Left colon (tissue), 2 donors: ENCODE measurements around the gene SS18L1. TPM values are rescaled to one million over a fixed set of nuclear protein-coding genes. Genes with fewer than 3 reads are reported as not detected.
"Not testable (repeated sequence)": the region's sequence is repeated elsewhere in the genome, so short reads cannot be mapped to it uniquely, and the experiment has no call there.

ENCODE experiments used
- ATAC-seq: fragments of 200-7000 bp; cut with Tn5 transposase; one replicate; pipeline ENCODE4 v1.9.1; 2020; ENCODE audit warnings: mild to moderate bottlenecking, moderate library complexity
- DNase-seq, 2 donors: peaks; one replicate each; pipeline ENCODE4 v3.0.0-alpha.2; 2020
- intact Hi-C, 2 donors: fragments of 100-400 bp; cut with DNase I in 1 of 2; cut with micrococcal nuclease in 1 of 2; formaldehyde crosslinking; loops; one replicate each; pipeline versions ENCODE4 v1.11.2 to v1.14.0; 2022; cut with DNase I, micrococcal nuclease
- long read RNA-seq: library from polyadenylated mRNA; unstranded; transcript quantifications from one replicate; pipeline ENCODE4 v2.0.0, GENCODE V29; 2021
- total RNA-seq, 2 donors: library from RNA; stranded (reverse); fragmentation: NEBNext Ultra II Directional; extraction: Animal tissue kit (Norgen Biotek cat#: 25700); gene quantifications; one replicate each; pipeline ENCODE4 v1.2.1, GENCODE V29; 2021
- donor health status: DM: no; HTN: no; CAD: no.
- donor health status: DM: yes; HTN: yes; CAD: no.

SS18L1 gene, protein sequence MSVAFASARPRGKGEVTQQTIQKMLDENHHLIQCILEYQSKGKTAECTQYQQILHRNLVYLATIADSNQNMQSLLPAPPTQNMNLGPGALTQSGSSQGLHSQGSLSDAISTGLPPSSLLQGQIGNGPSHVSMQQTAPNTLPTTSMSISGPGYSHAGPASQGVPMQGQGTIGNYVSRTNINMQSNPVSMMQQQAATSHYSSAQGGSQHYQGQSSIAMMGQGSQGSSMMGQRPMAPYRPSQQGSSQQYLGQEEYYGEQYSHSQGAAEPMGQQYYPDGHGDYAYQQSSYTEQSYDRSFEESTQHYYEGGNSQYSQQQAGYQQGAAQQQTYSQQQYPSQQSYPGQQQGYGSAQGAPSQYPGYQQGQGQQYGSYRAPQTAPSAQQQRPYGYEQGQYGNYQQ
- total RNA-seq, result 10 to 100 TPM; 11.3 to 17.2 TPM
- long read RNA-seq, partial matches to known transcripts, result 0 of 7 reads
- long read RNA-seq, other reads (novel, unspliced or antisense), result 7 of 7 reads

DNA sequence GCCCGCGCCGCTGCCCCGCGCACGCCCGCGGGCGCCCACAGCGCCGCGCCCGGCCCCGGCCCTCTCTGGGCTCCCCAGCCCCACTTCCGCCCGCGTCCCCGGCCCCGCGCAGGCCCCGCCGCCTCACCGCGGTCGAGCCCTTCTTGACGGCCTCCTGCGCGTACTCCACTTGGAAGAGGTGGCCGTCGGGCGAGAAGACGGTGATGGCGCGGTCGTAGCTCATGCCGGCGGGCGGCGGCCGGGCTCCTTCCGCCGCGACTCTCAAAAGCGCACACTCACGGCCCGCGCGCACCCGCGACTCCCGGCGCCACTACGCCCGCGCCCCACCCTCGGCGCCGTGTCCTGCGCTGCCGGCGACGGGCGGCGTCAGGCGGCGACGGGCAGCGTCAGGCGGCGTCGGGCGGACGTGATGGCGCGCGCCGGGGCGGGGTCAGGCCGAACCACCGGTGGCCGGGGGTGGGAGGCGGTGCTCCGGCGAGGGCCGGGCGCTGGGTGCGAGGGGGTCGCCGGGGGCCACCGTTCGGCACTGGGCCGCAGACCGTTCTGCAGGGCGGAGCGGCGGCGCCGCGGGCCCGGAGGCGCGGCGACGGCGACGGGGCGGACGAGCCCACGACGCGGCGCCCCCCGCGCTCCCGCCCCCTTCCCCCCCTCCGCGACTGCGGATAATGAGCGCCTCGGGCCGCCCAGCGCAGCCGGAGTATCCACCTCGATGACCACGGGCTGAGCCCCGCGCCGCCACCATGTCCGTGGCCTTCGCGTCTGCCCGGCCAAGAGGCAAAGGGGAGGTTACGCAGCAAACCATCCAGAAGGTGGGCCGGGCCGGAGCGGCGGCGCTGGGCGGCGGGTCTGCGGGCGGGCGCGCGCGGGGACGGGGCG lies at the start of gene SS18L1, which contains the start of gene PSMA7:
TSS of gene SS18L1 (plus strand) at position 689 of the 876 bp plus-strand sequence. CDS start at position 741, 52 bp downstream.
TSS of gene PSMA7 (minus strand) at position 314 of the 876 bp plus-strand sequence. CDS start at position 223, 91 bp downstream.
- DNase-seq (peak; percentile 74 to 90), ATAC-seq (peak; percentile 88)
- intact Hi-C loops, result loop anchor here in 1 of 2 donors (5.0 kb wide), 1 partner anchor 81 kb away; no protein-coding TSS in a partner anchor

DNA sequence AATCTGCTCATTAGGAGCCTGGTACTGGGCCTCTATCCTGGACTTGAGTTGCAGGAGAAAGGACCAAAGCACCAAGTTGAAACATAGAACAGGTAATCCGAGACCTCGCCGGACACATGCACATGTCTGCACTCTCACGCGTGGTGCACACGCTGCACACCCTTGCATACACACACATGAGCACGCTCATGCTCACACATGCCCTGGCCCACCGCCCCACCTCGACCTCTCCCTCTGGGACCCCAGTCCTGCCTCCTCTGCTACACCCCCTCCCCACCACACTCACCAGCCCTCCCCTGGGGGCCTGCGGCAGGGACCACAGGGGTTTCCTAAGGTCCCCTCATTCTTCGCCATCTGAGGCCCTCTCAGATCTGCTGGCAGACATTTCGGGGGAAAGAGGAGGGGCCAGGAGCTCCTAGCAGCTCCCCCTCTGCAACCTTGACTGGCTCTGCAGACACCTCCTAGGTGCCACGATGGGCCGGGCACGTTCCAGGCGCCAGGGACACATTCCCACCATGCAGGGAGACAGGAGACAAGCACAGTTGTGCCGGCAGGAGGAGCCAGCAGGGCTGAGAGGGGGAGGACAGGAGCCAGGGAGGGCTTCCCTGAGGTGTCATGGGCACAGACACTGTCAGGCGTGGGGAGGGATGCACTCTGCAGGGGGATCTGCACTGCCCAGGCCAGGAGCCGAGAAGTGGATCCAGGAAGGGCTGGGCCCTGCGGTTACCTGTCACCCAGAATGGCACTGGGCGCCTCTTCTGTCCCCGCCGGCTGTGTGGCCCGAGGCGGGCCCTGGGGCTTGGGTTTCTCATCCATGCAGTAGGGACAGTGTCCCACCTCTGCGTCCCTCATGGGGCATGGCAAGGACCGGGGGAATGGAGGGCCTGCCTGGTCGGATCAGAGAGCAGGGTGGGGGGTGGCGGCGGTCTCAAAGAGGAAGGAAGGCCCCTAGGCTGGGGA lies 46.9 kb upstream of the SS18L1 start:
- no peak for DNase-seq
- no peak for ATAC-seq
- intact Hi-C loops, result no loop called here

DNA sequence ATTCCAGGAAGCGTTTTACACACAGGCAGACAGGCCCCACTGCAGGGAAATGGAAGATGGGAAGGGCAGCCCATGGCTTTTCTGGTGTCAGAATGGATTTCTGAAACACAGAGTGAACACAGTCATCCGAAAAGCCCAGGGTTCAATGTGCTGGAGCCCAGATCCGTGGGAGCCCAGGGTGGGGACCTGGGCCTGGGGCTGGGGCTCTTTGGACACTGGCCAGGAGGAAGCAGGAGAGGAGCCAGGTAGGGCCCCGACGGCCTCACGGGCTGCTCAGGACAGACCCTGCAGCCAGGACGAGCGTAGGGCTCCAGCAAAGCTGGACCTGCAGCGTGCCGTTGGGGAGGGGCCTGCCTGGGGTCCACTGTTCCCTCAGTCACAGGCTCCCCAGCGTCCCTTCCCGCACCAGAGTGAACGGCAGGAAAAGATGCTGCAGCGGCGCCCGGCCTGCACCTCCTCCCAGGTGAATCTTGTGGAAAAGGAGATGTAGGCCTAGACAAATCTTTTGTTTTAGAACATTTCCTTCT lies 45.6 kb upstream of the SS18L1 start:
- ATAC-seq (no peak), DNase-seq (no peak)
- intact Hi-C loops, result no loop called here

DNA sequence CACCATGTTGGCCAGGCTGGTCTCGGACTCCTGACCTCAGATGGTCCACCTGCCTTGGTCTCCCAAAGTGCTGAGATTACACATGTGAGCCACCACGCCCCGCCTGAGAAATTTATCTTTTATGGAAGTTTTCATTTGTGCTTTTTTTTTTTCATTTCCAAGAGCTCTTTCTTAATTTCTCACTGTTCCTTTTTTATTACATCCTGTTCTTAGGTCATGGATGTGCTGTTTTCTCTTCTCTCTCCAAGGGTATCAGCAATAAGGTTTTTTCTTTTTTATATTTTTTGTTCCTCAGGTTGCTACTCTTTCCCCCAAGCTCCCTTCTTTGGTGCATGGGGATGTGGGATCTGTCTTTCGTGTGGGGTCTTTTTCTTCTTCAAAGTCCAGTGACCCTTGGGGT lies 42.5 kb upstream of the SS18L1 start:
- no peak for ATAC-seq
- intact Hi-C loops, result no loop called here
- no peak for DNase-seq

DNA sequence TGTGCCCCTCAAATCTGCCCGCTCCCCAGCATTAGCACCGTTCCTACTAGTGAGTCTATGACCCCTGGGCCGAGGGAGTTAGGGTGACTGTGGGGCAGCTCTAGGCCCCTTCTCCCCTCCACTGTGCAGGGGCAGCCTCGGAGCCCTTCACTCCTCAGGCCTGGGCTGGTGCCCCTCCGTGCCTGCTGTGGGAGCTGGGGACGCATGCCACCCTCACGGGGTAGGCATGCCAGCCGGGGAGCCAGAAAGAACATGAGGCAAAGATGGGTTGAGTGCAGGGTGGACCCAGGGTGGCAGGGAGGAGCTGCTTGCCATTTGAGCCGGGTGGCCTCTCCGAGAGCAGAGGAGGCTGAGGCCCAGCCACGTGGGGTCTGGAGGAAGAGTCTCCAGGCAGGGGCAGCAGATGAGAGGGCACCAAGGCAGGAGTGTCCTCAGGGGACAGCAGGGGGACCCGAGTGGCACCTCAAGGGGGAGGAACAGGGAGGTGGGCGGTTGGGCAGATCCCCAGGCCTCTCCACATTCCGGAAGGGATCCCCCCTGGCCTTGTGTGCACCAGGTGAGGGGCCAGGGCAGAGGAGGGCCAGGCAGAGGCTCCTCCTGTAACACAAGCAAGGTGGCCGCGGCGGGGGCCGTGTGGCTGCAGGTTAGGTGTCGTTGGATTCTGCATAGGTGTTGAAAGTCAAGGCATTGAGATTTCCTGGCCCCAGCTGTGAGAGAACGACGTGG lies 39.9 kb upstream of the SS18L1 start:
- no peak for DNase-seq
- ATAC-seq, result no peak
- intact Hi-C loops, result no loop called here

DNA sequence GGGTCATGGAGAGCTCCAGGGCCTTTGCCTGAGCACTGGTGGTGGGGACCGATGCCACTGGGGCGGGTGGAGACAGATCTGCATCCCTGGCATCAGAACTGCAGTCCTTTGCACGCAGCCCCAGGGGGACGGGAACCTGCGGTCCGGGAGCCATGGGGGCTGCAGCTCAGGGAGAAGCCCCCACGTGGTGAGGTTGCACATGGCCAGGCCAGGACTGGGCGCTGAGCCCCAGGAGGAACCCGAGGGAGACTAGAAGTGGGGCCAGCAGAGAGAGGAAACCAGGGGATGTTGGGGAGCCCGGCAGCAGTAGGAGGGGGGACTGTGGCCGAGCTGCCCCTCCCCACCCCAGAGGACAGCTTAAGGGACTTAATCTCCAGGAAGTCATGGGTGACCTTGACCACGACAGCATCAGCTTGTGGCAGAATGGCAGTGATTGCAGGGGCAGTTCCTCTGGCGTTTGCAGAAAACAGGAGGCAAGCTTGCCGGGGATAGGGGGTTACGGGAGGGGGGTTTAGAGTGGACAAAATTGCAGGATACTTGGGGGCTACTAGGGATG lies 39.3 kb upstream of the SS18L1 start:
- no peak for DNase-seq
- intact Hi-C loops, result no loop called here
- peak; percentile 17 for ATAC-seq

DNA sequence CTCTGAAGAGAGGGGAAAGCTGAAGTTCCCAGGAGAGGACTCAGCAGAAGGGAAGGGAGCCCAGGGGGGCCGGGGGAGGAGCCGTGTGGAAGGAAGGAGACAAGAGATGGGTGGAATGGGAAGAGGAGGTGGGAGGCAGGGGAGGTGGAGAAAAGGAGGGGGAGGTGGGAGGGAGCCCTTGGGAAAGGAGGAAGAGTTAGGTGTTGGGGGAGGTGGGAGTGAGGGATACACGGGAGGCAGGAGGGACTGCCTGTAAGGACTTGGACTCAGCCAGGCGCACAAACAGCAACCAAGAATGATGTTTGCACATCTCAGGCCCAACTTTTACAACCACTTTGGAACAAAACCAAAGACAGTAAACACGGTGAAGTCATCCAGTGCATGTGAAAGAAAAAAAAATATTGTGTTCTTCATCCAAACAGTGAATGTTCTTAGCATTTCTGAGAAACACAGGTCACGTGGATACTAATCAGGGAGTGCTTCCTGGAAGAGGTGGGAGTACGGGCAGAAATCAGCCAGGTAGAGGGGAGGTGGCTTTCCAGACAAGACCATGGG lies 38.7 kb upstream of the SS18L1 start:
- intact Hi-C loops, result no loop called here
- peak; percentile 95 for ATAC-seq
- peak in 1 of 2 donors; percentile 28 for DNase-seq

DNA sequence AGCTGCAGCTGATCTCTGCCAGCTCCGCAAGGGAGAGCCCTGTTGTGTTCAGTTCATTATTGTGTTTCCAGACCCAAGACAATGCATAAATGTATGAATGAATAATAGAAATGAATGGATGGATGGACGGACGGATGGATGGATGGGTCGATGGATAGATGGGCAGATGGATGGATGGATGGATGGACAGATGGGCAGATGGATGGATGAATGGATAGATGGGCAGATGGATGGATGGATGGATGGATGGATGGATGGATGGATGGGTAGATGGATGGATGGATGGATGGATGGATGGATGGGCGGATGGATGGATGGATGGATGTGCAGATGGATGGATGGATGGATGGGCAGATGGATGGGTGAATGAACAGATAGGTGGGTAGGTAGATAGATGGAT lies 38.0 kb upstream of the SS18L1 start:
- ATAC-seq, result no peak
- intact Hi-C loops, result no loop called here
- no peak for DNase-seq

DNA sequence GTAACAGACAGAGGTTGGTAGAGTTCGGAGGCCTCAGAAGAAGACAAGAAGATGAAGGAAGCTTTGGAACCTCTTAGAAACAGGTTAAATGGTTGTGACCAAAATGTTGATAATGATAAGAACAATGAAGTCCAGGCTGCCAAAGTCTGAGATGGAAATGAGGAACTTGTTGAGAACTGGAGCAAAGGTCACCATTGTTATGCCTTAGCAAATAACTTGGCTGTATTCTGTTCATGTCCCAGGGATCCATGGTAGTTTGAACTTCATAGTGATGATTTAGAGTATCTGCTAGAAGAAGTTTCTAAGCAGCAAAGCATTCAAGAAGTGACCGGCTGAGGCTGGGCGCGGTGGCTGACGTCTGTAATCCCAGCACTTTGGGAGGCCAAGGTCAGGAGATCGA lies 32.4 kb upstream of the SS18L1 start:
- intact Hi-C loops, result no loop called here
- peak; percentile 82 for ATAC-seq
- no peak for DNase-seq

DNA sequence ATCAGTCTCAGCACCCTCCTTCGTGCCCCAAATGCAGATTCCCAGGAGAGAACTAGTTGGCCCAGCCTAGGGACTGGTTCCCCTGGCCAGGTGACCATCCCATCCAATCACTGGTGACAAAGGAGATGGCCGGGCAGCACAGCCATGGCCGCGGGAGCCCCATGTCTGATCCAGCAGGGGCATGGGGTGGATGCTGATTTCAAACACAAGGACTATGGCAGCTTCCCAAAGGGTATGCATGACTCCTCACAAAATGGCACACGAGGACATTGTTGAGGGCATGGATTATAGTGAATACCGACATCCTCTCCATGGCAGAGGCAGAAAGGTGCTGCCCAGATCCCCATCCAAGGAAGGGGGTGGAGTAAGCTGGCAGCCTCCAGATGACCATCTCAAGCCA lies 31.2 kb upstream of the SS18L1 start:
- no peak for ATAC-seq
- no peak for DNase-seq
- intact Hi-C loops, result no loop called here

DNA sequence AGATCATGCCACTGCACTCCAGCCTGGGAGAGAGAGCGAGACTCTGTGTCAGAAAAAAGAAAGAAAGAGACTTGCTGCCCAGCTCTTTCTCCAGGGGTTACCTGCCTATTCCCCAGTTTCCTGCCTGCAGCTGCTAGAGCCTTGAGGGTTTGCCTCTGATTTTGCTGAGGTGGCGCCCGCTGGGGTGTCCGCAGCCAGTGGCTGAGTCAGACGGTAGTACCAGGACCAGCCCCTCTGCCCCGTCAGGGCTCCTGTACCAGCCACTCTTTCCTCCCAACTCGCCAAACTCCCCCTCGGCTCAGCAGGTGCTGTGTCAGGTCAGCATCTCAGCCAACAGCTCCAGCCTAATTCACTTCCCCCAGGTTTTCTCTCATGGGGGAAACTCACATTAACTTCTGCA lies 28.7 kb upstream of the SS18L1 start:
- intact Hi-C loops, result no loop called here
- DNase-seq, result no peak
- ATAC-seq, result no peak

DNA sequence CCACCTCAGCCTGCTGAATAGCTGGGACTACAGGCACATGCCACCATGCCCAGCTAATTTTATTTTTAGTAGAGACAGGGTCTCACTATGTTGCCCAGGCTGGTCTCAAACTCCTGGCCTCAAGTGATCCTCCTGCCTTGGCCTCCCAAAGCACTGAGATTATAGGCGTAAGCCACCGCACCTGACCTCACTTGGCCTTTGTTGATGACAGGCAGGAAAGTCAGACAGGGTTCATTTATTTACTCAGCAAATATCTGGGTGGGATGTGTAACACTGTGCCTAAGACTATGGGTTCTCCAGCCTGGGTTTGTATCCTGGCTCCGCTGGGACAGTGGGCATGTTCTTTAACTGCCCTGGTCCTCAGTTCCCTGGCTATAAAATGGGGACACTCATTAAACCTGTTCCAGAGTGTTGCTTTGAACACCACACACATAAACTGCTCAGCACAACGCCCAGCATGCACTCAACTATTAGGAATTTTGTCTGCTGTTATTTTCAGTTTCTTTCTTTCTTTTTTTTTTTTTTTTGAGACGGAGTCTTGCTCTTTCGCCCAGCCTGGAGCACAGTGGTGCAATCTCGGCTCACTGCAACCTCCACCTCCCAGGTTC lies 27.7 kb upstream of the SS18L1 start:
- ATAC-seq, DNase-seq, intact Hi-C loops: not testable (repeated sequence)

DNA sequence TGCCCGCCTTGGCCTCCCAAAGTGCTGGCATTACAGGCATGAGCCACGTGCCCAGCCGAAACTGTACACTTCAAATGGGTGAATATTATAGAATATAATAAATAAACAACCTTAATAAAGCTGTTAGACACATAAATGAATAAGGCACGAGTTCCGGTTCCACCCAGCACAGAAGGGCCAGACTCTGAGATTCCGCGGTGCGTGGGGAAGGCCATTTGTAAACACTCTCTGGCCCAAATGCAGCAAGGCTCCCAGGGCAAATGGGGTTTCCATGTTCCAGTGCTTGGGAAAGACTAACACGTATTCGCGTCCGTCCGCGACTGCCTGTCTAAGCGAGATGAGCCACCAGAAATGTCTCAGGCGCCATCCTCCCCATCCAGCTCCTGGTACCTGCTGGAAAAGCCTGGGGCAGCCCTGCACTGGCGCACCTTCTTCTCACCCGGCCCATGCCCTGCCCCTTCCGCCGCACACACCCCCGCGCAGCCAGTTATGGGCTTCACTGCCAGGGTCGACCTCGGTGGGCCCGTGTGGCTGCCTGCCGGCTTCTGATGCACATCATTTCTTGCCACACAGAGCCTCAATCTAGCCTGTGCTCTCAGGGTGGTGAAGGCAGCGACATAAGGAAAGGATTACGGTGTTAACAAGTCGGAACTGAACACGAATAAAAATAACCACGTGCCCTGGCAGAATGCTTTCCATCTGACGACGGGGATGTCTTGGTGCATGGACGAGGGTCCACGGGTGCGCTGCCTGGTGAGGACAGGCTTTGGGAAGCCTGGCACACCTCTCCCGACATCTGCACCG lies 26.8 kb upstream of the SS18L1 start:
- DNase-seq (no peak), ATAC-seq (no peak)
- intact Hi-C loops, result no loop called here

DNA sequence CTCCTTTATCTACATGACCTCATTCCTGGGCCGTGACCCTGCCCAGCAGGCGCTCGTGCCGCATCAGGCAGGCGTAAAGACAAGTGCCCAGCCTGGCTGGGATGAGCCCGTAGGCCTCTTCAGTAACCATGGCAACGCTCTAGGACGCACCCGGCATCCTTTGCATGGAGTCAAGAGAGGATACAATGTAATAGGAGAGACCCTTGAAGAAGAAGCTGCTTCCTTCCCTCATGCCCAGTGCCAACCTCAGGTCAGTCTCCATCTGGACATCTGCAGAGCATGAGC lies 26.3 kb upstream of the SS18L1 start:
- intact Hi-C loops, result no loop called here
- ATAC-seq (no peak), DNase-seq (no peak)

DNA sequence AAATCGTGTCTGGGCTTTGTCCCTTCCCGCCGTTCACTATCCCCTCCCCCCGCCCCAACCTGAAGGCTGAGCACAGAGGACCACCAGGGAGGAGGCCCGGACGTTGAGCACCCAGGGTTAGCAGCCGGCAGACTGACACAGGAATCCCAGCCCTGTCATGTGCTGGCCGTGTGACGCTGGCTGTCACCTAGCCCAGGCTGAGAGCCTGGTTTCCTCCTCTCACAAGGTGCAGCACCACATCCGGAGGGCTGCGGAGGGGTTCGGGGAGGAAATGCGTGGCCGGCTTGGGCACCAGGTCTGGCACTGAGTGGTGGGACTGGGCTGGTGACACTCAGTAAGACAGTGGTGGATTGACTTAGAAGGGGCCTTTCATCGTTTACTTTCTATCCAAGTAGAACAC lies 25.9 kb upstream of the SS18L1 start:
- intact Hi-C loops, result no loop called here
- no peak for ATAC-seq
- peak in 1 of 2 donors; percentile 36 for DNase-seq
